Smooth muscle cell of the pulmonary artery (primary cell): Measurements from ENCODE around the gene NDUFB3. TPM values are rescaled to one million over a fixed set of nuclear protein-coding genes. Genes with fewer than 3 reads are reported as not detected.

Experiments used
- total RNA-seq: library from RNA; depleted of rRNA; stranded (reverse); fragments of >200 nt; gene quantifications from 2 replicates; pipeline ENCODE4 v1.2.3, GENCODE V29; 2014

NDUFB3 gene
- 35.9 and 48.2 TPM in 2 replicates for total RNA-seq

GRCh38 chr2:201071479-201072200 lies at the start of gene NDUFB3, which contains the start of gene HYCC2:
Gene NDUFB3, plus strand, starts transcription at chr2:201072001. Its CDS starts 6,882 bp downstream, at chr2:201078883.
Gene HYCC2, minus strand, starts transcription at chr2:201071671. Its CDS starts 47,662 bp downstream, at chr2:201024009.

GRCh38 chr2:201116115-201116958 lies 44.5 kb downstream of the NDUFB3 start, which contains the start of gene CFLAR:
Gene CFLAR, plus strand, starts transcription at chr2:201116164. Its CDS starts 13,702 bp downstream, at chr2:201129866.

Other genes starting within 250 kb of the NDUFB3 start
- 59.5 and 76.7 TPM in 2 replicates for gene CLK1, start 207.3 kb upstream of the NDUFB3 start, total RNA-seq
- 60.5 and 61.4 TPM in 2 replicates for gene PPIL3, start 182.9 kb upstream of the NDUFB3 start, total RNA-seq
- gene NIF3L1, start 182.6 kb upstream of the NDUFB3 start, total RNA-seq, result 22.7 and 26.3 TPM in 2 replicates
- 13.6 and 14.5 TPM in 2 replicates for gene ORC2, start 108.3 kb upstream of the NDUFB3 start, total RNA-seq
- gene HYCC2, start 330 bp upstream of the NDUFB3 start, total RNA-seq, result 9.0 and 10.6 TPM in 2 replicates
- 76.5 and 88.1 TPM in 2 replicates for gene CFLAR, start 44.2 kb downstream of the NDUFB3 start, total RNA-seq
- 5.3 and 6.8 TPM in 2 replicates for gene CASP10, start 111.1 kb downstream of the NDUFB3 start, total RNA-seq
- 12.3 and 22.2 TPM in 2 replicates for gene CASP8, start 188.5 kb downstream of the NDUFB3 start, total RNA-seq